Measurements from ENCODE around the gene RASGRF1.
"Not testable (repeated sequence)": the region's sequence is repeated elsewhere in the genome, so short reads cannot be mapped to it uniquely, and the experiment has no call there.

The RASGRF1 gene, protein sequence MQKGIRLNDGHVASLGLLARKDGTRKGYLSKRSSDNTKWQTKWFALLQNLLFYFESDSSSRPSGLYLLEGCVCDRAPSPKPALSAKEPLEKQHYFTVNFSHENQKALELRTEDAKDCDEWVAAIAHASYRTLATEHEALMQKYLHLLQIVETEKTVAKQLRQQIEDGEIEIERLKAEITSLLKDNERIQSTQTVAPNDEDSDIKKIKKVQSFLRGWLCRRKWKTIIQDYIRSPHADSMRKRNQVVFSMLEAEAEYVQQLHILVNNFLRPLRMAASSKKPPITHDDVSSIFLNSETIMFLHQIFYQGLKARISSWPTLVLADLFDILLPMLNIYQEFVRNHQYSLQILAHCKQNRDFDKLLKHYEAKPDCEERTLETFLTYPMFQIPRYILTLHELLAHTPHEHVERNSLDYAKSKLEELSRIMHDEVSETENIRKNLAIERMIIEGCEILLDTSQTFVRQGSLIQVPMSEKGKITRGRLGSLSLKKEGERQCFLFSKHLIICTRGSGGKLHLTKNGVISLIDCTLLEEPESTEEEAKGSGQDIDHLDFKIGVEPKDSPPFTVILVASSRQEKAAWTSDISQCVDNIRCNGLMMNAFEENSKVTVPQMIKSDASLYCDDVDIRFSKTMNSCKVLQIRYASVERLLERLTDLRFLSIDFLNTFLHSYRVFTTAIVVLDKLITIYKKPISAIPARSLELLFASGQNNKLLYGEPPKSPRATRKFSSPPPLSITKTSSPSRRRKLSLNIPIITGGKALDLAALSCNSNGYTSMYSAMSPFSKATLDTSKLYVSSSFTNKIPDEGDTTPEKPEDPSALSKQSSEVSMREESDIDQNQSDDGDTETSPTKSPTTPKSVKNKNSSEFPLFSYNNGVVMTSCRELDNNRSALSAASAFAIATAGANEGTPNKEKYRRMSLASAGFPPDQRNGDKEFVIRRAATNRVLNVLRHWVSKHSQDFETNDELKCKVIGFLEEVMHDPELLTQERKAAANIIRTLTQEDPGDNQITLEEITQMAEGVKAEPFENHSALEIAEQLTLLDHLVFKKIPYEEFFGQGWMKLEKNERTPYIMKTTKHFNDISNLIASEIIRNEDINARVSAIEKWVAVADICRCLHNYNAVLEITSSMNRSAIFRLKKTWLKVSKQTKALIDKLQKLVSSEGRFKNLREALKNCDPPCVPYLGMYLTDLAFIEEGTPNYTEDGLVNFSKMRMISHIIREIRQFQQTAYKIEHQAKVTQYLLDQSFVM (N-terminal part only)

DNA sequence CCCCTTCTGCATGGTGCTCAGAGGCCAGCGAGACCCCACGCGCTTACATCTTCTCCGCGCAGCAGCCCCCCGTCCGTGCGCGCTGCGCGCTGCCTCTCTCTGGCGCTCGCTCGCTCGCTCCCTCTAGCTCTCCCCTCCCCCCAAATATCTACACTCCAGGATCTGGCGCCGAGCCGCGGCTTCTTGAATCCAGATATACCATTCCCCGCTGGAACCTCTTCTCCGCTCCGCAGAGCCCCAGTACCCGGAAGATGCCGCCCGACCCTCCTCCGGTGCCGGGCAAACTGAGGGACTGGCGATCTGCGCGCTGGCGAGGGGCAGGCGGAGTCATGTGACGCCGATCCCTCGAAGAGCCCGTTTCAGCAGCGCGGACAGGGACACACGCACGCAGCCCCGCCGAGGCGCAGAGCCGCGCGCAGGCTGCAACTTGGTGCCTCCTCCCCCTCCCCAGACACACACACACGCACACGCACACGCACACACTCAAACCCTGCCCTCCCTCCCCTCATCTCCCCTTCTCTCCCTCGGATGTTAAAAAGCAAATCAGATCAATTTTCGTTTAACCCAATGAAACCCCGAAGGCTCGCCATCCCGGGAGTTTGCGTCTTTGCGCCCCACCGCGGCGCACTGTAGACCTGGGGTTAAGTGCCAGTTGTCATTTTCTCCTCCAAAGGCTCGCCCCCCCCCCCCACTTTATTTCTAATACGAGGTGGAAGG is at the start of gene RASGRF1:
Gene RASGRF1 (minus strand): TSS at position 294 of the 717 bp plus-strand sequence. CDS start 282 bp downstream, at position 12.
- DNase-seq = no peak

DNA sequence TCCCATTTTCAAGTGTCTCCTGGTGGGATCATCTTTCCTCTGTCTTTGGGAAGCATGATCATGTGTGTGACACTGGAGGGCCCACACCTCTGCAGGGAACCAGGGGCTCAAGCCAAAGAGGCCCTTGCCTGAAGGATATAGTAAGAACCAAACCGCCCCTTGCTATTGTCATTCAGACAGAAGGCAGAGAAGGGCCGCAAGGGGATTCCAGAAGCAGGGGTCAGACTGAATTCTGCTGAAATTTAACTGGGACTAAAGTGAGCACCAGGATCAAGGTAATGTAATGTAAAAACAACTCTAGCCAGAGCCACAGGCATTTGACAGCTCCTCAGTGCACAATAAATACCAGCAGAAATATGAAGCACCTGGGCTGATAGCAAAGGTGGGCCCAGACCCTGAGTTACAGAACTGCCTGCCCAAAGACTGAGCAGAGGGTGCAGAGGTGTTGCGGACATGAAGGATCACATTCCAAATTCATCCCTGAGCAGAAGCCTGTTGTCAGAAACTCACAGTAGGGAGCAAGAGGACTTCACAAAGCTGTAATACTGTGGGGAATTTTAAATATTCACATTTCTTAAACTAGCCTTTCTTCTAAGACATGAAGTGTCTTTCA is 46.0 kb upstream of the RASGRF1 start:
- DNase-seq = no peak

DNA sequence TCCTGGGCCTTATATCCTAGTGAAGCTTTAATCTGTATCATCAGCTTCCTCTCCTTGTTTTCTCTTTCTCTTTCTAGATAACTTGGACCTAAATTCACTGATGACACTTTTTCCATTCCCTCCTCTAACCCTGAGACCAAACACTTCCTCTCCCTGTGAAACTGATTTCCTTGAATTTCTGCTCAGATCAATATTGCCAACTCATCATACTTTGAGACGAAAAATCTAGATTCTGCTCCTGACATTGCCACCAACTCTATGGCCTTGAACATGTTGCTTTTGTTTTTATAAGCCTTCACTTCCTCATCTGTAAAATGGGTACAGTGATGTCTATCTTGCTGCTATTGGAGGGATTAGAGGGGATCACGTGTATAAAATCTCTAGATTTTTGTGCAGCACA is 42.7 kb upstream of the RASGRF1 start:
- no peak for DNase-seq

DNA sequence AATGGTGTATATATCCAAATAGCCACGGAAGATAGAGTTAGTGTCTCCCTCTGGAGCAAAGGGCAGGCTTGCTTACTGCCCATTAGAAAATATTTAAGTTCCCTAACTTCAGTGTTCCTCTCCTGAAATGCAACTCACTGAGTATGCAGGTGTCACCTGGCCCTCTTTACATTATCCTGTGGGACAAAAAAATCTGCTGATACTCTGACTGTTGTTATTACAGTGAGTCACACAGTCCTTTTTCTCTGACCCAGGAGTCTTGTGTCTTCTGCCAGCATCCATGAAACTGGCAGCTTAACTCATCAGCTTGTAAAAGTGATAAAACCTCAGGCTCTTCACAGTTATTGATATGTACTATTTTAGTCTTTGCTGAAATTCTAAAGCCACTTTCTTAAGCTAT is 42.2 kb upstream of the RASGRF1 start:
- DNase-seq = no peak

DNA sequence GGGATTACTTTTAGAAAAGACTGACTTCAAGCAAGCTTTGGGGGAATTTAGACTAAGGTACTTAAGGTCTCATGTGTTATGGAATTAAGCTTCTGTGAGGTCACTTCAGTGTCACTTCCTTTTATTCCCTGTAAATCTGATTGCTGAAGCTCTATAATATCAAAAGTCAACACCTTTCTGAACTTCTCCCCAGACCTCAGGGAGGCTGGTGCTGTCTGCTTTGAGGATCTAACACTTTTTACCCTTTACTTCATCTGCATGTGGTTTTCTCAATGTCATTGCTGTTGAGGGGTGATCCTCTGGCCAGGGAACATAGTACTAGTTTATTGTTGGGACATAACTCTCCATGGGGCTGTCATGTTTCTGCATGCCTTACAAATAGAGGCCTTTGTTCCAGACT is 41.8 kb upstream of the RASGRF1 start:
- no peak for DNase-seq

DNA sequence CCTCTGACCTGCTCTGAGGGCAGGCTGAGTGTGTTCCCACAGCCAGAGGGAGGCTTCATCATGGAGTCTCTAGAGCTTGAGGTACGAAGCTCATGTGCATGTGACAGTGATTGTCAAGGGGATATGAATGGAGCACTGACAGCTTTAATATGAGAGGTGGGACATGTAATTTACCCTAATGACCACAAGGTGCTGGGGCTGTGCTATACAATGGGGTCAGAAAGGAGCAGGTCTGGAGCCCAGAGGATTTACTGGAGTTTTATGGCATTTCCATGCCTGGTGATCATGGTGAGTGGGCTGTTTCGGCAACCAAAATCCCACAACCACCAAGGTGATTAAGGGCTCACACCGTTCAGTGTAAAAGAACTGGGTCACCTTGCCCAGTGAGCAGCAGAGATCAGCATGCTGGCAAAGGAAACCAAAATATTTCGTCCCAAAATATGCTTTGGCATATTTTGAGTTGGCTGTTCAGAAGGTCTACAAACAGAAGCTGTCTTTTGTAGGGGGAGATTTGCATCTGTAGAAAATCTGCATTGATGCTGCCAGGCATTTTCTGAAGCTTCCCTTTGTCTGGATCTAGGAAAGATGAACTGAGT is 40.1 kb upstream of the RASGRF1 start:
- no peak for DNase-seq

DNA sequence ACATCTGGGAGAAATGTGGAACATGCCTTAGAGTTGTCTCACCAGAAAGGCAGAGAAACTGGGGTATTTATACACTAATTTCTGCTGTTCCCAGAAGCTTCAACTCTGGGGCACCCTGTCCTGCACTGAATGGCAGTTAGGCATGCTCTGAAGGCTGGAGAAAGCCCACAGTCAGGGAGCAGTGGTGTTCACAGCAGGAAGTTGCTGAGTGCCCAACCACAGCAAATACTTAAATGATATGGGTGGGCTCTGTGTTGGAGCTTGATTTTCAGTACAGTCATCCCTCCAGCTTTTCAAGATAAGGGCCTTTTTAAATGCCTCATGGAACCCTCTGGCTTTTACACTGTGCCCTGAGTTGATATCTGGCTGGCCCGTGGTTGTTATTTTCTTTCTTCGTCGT is 38.7 kb upstream of the RASGRF1 start:
- no peak for DNase-seq

DNA sequence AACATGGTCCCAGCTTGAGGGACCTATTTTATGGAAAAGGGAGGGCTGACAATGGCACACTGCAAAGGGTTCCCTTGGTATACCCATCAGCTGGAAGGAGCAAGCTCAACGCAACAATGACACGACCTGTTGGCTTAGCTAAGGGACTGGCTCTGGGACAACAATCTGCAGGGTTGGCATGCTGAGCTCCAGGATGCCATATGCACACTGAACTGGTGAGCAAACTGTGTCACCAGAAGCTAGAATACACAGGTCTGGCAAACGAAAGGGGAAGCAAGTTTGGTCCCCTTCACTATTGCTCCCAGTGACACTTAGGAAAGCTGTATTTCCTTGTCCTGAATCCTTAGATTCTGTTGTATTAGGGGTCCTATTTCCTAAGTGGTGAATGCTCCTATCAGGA is 38.0 kb upstream of the RASGRF1 start:
- DNase-seq = no peak

DNA sequence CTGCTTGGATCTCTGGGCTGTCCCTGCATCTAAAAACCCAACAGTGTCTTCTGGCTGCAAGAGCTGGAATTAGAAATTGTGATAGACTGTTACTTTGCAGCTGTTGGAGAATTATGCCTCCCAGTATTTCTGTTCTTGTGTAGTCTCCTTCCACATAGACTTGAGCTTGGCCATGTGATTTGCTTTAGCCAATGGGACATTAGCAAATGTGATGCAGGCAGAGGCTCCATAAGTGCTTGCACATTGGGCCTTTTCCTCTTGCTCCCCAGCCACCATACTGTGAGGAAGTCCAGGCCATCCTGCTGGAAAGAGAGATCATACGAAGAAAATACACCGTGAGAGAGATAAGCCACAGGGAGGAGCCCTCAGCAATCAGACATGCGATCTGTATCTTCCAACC is 33.8 kb upstream of the RASGRF1 start:
- DNase-seq = no peak

DNA sequence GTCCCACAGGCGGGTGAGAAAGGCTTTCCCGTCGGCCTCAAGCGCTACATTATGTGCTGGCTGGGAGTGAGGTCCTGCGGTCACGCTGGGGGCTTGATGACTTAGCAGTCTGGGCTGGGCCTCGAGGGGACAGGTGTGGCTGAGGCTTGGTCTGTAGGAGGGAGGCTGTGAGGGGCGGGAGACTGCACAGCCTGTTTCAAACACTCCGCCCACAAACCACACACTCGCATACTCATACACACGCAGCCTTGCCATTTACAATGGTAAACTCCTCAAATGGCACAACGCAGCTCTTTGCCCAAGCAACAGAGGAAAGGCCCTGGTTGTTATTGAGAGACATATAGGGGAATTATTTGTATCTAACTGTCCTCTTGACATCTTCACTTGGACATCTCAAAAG is 32.4 kb upstream of the RASGRF1 start:
- DNase-seq = no peak

DNA sequence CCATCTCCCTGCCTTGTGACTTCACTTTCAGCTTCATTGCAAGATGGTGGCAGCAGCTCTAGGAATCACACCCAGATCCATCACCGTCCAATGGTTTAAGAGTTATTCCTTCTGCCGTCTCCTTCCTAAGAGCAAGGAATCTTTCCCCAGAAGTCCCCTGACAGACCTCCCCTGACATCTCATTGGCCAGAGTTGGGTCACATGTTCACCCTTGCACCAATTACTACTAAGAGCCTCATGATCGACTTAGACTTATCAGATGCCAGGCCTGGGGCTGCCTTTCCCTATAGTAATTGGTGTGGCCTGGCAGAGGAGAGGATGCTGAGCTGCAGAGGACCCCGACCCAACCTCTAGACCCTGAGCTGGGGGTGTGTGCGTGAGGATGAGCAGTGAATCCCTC is 31.8 kb upstream of the RASGRF1 start:
- DNase-seq = no peak

DNA sequence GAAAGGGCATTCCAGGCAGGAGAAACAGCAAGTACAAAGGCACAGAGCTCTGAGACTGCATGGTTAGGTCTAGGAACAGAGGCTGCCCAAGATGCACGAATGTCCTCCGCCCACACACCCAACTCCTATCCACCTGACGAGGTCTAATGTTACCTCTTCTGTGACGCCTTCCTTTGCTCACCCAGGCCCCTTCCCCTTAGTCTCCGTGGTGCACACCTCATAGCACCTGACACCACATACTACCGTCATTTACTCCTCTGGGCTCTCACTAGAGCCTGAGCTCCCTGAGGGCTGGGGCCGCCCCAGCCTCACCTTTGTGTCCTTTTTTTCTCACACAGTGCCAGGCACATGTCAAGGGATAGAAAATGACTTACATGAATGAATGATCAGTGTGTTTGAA is 31.0 kb upstream of the RASGRF1 start:
- DNase-seq = no peak

DNA sequence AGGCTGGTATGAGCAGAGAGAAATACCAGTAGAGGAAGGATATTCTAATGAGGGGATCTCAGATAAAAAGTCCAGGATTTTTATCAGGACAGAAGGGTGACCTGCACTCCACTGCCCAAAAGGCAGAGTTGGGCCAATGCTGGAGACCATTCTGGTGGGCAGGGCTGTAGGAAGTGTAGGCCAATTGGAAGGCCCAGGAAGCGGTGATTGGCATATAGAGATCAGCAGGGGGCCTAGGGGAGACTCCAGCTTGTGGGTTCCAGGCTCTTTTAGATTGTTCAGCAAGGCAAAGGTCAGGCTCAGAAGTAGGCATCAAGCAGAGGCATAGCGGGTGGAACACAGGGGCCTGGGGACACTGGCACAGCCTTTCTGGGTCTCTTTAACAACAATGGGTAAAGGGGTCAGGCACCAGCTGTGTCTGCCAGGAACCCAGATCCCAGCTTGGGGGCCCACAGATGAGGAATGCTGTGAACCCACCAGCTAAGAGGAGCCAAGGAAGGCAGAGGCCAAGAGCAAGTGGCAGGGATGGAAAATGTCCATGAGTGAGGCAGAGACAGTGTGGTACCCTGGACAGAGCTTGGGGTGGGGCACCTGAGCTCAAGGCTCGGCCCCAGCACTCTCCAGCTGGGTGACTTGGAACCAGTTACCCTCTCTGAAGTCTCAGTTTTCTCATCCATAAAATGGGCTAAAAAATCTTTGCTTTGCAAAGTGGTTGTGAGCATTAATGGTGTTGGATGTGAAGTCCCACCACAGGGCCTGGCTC is 27.0 kb upstream of the RASGRF1 start:
- DNase-seq = no peak

DNA sequence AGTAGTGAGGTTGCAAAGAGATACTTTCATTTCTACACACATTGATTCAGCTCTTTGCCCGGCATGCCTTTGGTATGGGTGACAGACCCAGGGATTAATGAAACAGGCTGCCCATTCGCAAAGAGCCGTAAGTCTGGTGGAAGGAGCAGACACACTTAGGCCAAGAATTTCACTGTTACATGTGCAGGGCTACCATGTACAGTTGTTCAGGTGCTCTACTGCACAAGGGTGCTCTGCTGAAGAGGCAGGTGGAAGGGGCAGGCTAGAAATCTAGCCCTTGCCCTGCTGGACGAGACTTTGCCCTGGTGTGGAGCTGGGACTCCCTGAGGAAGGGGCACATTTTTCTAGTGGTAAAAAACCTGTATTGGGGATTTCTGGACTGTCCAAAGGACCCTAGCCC is 26.2 kb upstream of the RASGRF1 start:
- no peak for DNase-seq

DNA sequence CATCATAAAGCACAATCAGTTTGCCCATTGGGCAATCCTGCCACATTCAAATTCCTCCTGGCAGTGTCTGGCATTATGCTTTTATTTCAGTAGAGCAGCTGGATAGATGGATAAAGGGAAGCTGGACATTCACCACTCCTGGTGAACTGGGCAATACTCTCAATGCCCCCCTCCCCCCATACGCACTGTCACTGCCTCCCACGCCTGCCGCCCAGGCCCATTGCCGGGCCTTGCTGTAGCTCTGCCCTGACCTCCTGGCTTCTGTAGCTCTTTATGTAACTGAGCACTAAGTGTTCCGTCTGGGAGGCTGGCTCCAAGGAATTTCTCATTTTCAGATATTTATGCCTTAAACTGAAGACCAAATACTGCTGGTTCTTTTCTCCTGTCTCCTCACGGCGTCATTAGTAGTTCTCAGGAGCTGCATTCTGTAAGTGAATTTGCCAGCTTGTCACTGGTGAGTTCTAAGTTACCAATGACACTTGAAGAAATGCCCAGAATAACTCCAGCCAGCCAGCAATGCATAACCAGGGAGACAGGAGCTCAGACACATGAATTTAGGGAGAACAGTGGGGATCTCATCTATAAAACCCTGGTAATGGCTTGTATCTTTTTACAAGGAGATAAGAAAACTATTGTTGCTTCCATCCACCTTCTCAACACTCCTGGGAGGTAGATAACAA is 25.5 kb upstream of the RASGRF1 start:
- DNase-seq = no peak

DNA sequence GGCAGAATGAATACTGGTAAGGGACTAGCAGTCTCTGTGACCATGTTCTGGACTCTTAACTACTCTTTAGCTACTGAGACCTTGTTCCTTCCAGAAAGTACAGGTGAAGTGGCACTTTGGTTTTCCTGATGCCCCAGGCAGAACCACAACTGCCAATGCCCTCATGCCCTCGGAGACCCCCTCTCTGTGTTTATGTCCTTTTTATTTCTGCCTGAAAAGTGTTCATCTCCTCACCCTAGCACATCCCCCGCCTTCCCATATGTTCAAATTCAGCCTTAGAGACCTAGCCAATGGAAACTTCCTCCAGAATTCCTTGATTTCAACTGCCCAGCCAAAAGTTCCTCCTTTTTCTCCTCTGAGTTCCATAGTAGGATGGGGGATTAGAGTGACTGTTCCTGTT is 23.3 kb upstream of the RASGRF1 start:
- no peak for DNase-seq

DNA sequence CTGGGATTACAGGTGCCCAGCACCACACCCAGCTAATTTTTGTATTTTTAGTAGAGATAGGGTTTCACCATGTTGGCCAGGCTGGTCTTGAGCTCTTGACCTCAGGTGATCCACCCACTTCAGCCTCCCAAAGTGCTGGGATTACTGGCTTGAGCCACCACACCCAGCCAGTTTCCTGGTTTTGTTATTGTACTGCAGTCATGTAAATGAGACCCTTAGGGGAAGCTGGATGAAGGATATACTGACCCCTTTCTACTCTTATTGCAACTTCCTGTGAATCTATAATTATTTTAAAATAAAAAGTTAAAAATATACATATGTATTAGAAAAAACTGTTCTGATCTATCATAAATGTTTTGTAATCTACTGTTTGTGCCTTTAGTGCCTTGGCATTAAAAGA is 20.8 kb upstream of the RASGRF1 start:
- DNase-seq = not testable (repeated sequence)

DNA sequence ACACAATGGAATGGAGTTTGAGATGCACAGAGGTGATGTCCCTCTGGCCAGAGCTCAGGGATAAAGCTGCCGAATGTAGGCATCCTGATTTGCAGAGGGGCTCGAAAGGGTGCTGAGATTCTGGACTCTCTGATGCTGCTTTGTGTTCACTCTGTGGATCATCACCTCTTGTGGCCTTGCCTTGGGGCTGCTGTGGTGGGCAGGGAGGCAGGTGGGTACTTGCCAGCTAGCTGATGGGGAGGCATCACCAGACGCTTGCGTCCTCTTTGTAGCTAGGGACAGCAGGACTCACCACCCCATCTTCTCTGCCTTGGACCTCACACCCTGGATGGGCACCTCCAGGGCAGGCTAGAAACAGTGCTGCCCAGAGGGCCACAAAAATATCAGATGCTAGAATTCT is 14.6 kb upstream of the RASGRF1 start:
- no peak for DNase-seq

DNA sequence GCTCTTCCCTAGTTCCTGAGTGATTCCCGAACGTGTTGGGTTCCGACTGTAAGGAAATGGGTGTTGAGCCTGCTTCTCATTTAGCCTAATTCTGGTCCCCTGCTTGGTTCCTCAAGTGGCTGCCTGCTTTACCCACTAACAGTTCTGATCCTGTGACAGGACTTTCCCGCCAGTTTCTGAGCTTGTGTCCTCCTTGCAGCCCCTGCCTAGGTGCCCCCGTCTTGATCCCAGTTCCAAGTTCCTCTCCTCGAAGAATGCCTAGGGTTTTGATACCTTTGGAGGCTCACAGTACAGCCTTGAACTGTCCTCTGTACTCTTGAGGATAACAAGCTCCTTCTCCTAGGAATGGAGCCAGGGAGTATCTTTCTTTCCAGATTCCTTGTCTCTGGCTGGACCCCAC is 12.0 kb upstream of the RASGRF1 start:
- DNase-seq = no peak

DNA sequence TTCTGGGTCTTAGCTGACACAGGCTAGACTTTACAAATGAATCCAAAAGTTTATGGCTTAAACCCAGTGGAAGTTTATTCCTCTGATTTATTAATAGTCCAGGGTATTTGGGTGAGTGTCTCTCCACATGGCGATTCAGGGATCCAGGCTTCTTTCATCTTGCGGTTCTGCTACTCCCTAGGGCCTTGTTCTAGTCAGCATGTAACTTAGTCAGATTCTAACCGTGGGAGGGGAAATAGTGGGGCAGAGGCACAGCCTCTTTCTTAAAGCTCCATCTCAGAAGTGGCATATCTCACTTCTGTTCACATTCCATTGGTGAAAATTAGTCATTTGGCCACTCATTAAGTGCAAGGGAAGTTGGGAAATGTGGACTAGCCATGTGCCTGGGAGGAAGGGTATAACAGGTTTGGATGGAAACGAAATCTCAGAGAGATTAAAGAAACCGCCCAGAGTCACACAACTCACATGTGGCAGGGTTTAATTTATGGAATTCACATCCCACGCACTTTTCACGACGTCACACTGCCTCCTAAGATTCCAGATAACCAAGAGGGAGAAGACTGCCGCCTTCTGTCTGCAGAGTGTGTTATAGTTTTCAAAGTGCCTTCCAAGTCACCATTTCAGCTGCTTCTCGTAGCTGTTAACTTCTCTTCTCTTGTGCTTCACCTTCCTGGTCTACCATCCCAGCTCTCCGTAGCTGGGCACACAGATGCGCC is 11.4 kb upstream of the RASGRF1 start:
- DNase-seq = no peak
